Esophagus muscularis mucosa (tissue), 4 donors: ENCODE results near the gene DENND1B. TPM values are rescaled to one million over a fixed set of nuclear protein-coding genes. Genes with fewer than 3 reads are reported as not detected.

Source experiments
- DNase-seq: peaks from one replicate; pipeline ENCODE4 v3.0.0-alpha.2; 2017; ENCODE audit errors: extremely low spot score
- H3K27ac ChIP-seq, 4 donors: fragments of 200-600 bp; sonication (generic); replicated peaks in 1 of 4; 1 replicate in 3 of 4; 2 replicates in 1 of 4; pipeline ENCODE4 v1.5.1; 2016 to 2019; ENCODE audit warnings: mild to moderate bottlenecking in 1 of 4
- H3K27me3 ChIP-seq, 4 donors: fragments of 200-600 bp; sonication (generic); one replicate each; pipeline versions ENCODE4 v1.5.1 to v1.6.0; 2016 to 2019
- H3K36me3 ChIP-seq, 4 donors: fragments of 200-600 bp; sonication (generic); one replicate each; pipeline ENCODE4 v1.5.1; 2016 to 2019
- H3K4me1 ChIP-seq, 4 donors: fragments of 200-600 bp; sonication (generic); one replicate each; pipeline ENCODE4 v1.5.1; 2016 to 2019
- H3K4me3 ChIP-seq, 4 donors: fragments of 200-600 bp; sonication (generic); 1 replicate in 2 of 4; 2 replicates in 2 of 4; pipeline ENCODE4 v1.5.1; 2016 to 2019; ENCODE audit warnings: mild to moderate bottlenecking in 4 of 4, moderate library complexity in 1 of 4
- H3K9me3 ChIP-seq, 4 donors: fragments of 200-600 bp; sonication (generic); 1 replicate in 3 of 4; 2 replicates in 1 of 4; pipeline ENCODE4 v1.5.1; 2016 to 2019
- CTCF ChIP-seq, 3 experiments: fragments of 200-600 bp in 2 of 3; fragments of 450-650 bp in 1 of 3; sonication (generic) in 2 of 3; IDR thresholded peaks; one replicate each; pipeline ENCODE4 v1.5.1; 2017 to 2019; ENCODE audit warnings: antibody characterized with exemption in 3 of 3, mild to moderate bottlenecking in 2 of 3, moderate library complexity in 1 of 3
- EP300 ChIP-seq: sonication (generic); formaldehyde crosslinking; IDR thresholded peaks from one replicate; pipeline ENCODE4 v1.6.1; 2017; ENCODE audit warnings: antibody characterized with exemption
- POLR2A ChIP-seq: fragments of 450-650 bp; IDR thresholded peaks from one replicate; pipeline ENCODE4 v1.6.1; 2017; ENCODE audit warnings: antibody characterized with exemption, moderate library complexity, mild to moderate bottlenecking, low read depth
- POLR2AphosphoS5 ChIP-seq, 2 donors: sonication (generic); formaldehyde crosslinking; IDR thresholded peaks; one replicate each; pipeline ENCODE4 v1.6.1; 2017; ENCODE audit warnings: antibody characterized with exemption in 2 of 2
- WGBS: methylation state at CpG from one replicate; pipeline ENCODE4 v1.1.5; 2018; 5-methylcytosine and 5-hydroxymethylcytosine counted together
- intact Hi-C: fragments of 100-400 bp; cut with DNase I; formaldehyde crosslinking; loops from one replicate; pipeline ENCODE4 v1.15.1; 2023
- total RNA-seq, 4 donors: library from RNA; depleted of rRNA; stranded (reverse); fragments of >200 nt; gene quantifications; one replicate each; pipeline versions ENCODE4 v1.1.0 to v1.2.1, GENCODE V29; 2016

The DENND1B gene
- total RNA-seq, 4 donors from 2014 or later = 6.4 to 11.3 (median 9.1) TPM

- Histone ChIP-seq H3K36me3 (no peaks in the 10 kb centered on the region), H3K4me1 (peaks cover 0 to 9% (median 3%) of the 10 kb centered on the region in 4 donors), H3K27me3 (no peaks in the 10 kb centered on the region), H3K27ac (no peak overlapping the region), H3K9me3 (peaks cover 0 to 10% (median 9%) of the 10 kb centered on the region in 4 donors), H3K4me3 (no peak overlapping the region)
- intact Hi-C loops = no loop called here
- 97% methylated on average over 1 of the region's 1 CpG for WGBS
- TF ChIP-seq POLR2A (no peak), EP300 (no peak), CTCF (IDR thresholded peaks at IDR 0.05) (no peak), POLR2AphosphoS5 (IDR thresholded peaks at IDR 0.05) (no peak)
- no peak for DNase-seq
These were observed 83.5 kb downstream of the DENND1B start for GRCh38 chr1:197691816-197692215.

GRCh38 chr1:197690074-197690473 is 85.2 kb downstream of the DENND1B start:
- no peak for DNase-seq
- intact Hi-C loops = no loop called here
- TF ChIP-seq EP300 (no peak), CTCF (IDR thresholded peaks at IDR 0.05) (no peak), POLR2AphosphoS5 (IDR thresholded peaks at IDR 0.05) (no peak), POLR2A (no peak)
- H3K27me3 ChIP-seq = no peaks in the 10 kb centered on the region
- H3K36me3 ChIP-seq = no peaks in the 10 kb centered on the region
- H3K4me1 ChIP-seq = peaks cover 0 to 4% (median 1%) of the 10 kb centered on the region in 4 donors
- WGBS = 97% methylated on average over 3 of the region's 3 CpGs
- H3K9me3 ChIP-seq = peaks cover 0 to 10% (median 9%) of the 10 kb centered on the region in 4 donors
- no peak overlapping the region for H3K4me3 ChIP-seq
- H3K27ac ChIP-seq = no peak overlapping the region

GRCh38 chr1:197688233-197688632 is 87.0 kb downstream of the DENND1B start:
- Histone ChIP-seq H3K4me1 (no peaks in the 10 kb centered on the region), H3K27ac (no peak overlapping the region), H3K27me3 (no peaks in the 10 kb centered on the region), H3K9me3 (peaks cover 0 to 10% (median 9%) of the 10 kb centered on the region in 4 donors), H3K4me3 (no peak overlapping the region), H3K36me3 (no peaks in the 10 kb centered on the region)
- no peak for DNase-seq
- 97% methylated on average over 1 of the region's 1 CpG for WGBS
- intact Hi-C loops = no loop called here
- TF ChIP-seq POLR2AphosphoS5 (IDR thresholded peaks at IDR 0.05) = no peak
- TF ChIP-seq CTCF (IDR thresholded peaks at IDR 0.05) = no peak
- no peak for TF ChIP-seq POLR2A
- TF ChIP-seq EP300 = no peak

GRCh38 chr1:197686702-197687355 is 88.5 kb downstream of the DENND1B start:
- no peak for DNase-seq
- Histone ChIP-seq H3K4me1 (no peaks in the 10 kb centered on the region), H3K27ac (no peak overlapping the region), H3K36me3 (no peaks in the 10 kb centered on the region), H3K9me3 (peaks cover 0 to 10% (median 9%) of the 10 kb centered on the region in 4 donors), H3K27me3 (no peaks in the 10 kb centered on the region), H3K4me3 (no peak overlapping the region)
- intact Hi-C loops = no loop called here
- TF ChIP-seq POLR2A = no peak
- WGBS = 92% methylated on average over 6 of the region's 6 CpGs

- 93% methylated on average over 2 of the region's 2 CpGs for WGBS
- no peak for DNase-seq
- no peaks in the 10 kb centered on the region for H3K4me1 ChIP-seq
- intact Hi-C loops = no loop called here
- peaks cover 0 to 10% (median 9%) of the 10 kb centered on the region in 4 donors for H3K9me3 ChIP-seq
- H3K4me3 ChIP-seq = no peak overlapping the region
- no peaks in the 10 kb centered on the region for H3K36me3 ChIP-seq
- no peak overlapping the region for H3K27ac ChIP-seq
- TF ChIP-seq POLR2AphosphoS5 (IDR thresholded peaks at IDR 0.05) (no peak), CTCF (IDR thresholded peaks at IDR 0.05) (no peak), EP300 (no peak), POLR2A (no peak)
- H3K27me3 ChIP-seq = no peaks in the 10 kb centered on the region
These were observed 89.0 kb downstream of the DENND1B start for GRCh38 chr1:197686231-197686630.
